ENCODE data around the gene LPAR1. TPM values are rescaled to one million over a fixed set of nuclear protein-coding genes. Genes with fewer than 3 reads are reported as not detected.

The LPAR1 gene
- total RNA-seq, 1 experiment from 2014 or later, result 11.0 TPM

- in situ Hi-C loops (cut with HindIII; ENCODE audit: low pct_unique_long_range_greater_than_20kb, low sequenced_read_pairs), result no loop called here
- CTCF ChIA-PET, result no interaction called here
- Histone ChIP-seq H3K36me3 (ENCODE audit: control insufficient read depth, insufficient read depth, low read length) (no peaks in the 10 kb centered on the region), H3K4me3 (ENCODE audit: low read depth in 2 of 2, low read length in 2 of 2) (no peak overlapping the region), H3K9me3 (ENCODE audit: control insufficient read depth, insufficient read depth, low read depth, low read length) (no peaks in the 10 kb centered on the region), H3K27ac (ENCODE audit: low read length) (no peak overlapping the region), H3K27me3 (ENCODE audit: control insufficient read depth, insufficient read depth, low read length) (no peaks in the 10 kb centered on the region), H3K4me1 (ENCODE audit: control insufficient read depth, insufficient read depth, low read length) (no peaks in the 10 kb centered on the region)
- intact Hi-C loops (cut with micrococcal nuclease; ENCODE audit: unreplicated experiment), result no loop called here
- DNase-seq (ENCODE audit: low read depth, low spot score) (no peak), ATAC-seq (no peak)
- TF ChIP-seq TCF7L2 (IDR thresholded peaks at IDR 0.05; ENCODE audit: low read depth, low read length), result no peak
- POLR2A ChIA-PET, result no interaction called here
- no TSS peak for BruUV-seq (replicated peaks)
Observed at GRCh38 chr9:111063332-111063731, 25.1 kb upstream of the LPAR1 start.

- TF ChIP-seq POLR2AphosphoS5 (IDR thresholded peaks at IDR 0.05; ENCODE audit: low read depth, low read length) (no peak), SIN3A (IDR thresholded peaks at IDR 0.05; ENCODE audit: borderline replicate concordance, insufficient read depth, low read depth, low read length) (no peak), TCF7L2 (IDR thresholded peaks at IDR 0.05; ENCODE audit: low read depth, low read length) (no peak), CTCF (IDR thresholded peaks at IDR 0.05) (no peak), REST (IDR thresholded peaks at IDR 0.05; ENCODE audit: insufficient read depth in 1 of 2, low read depth in 2 of 2, low read length in 1 of 2) (no peak)
- Histone ChIP-seq H3K4me1 (ENCODE audit: control insufficient read depth, insufficient read depth, low read length) (no peaks in the 10 kb centered on the region), H3K4me3 (ENCODE audit: low read depth in 2 of 2, low read length in 2 of 2) (no peak overlapping the region), H3K27ac (ENCODE audit: low read length) (no peak overlapping the region), H3K9me3 (ENCODE audit: control insufficient read depth, insufficient read depth, low read depth, low read length) (no peaks in the 10 kb centered on the region), H3K36me3 (ENCODE audit: control insufficient read depth, insufficient read depth, low read length) (no peaks in the 10 kb centered on the region), H3K27me3 (ENCODE audit: control insufficient read depth, insufficient read depth, low read length) (no peaks in the 10 kb centered on the region)
- no TSS peak for BruUV-seq (replicated peaks)
- ChIA-PET POLR2A (no interaction called here), CTCF (no interaction called here)
- DNase-seq (ENCODE audit: low read depth, low spot score), result no peak
- in situ Hi-C loops (cut with HindIII; ENCODE audit: low pct_unique_long_range_greater_than_20kb, low sequenced_read_pairs), result no loop called here
- ATAC-seq, result no peak
- intact Hi-C loops (cut with micrococcal nuclease; ENCODE audit: unreplicated experiment), result no loop called here
Observed at GRCh38 chr9:111058166-111058565, 19.9 kb upstream of the LPAR1 start.

- no TSS peak for BruUV-seq (replicated peaks)
- Histone ChIP-seq H3K36me3 (ENCODE audit: control insufficient read depth, insufficient read depth, low read length) (no peaks in the 10 kb centered on the region), H3K27ac (ENCODE audit: low read length) (no peak overlapping the region), H3K4me1 (ENCODE audit: control insufficient read depth, insufficient read depth, low read length) (no peaks in the 10 kb centered on the region), H3K4me3 (ENCODE audit: low read depth in 2 of 2, low read length in 2 of 2) (no peak overlapping the region), H3K27me3 (ENCODE audit: control insufficient read depth, insufficient read depth, low read length) (no peaks in the 10 kb centered on the region), H3K9me3 (ENCODE audit: control insufficient read depth, insufficient read depth, low read depth, low read length) (no peaks in the 10 kb centered on the region)
- ChIA-PET POLR2A (interaction anchor here (0.6 kb wide), 1 partner anchor 20 kb away, joined by 8 read pairs; no protein-coding TSS in a partner anchor), CTCF (no interaction called here)
- in situ Hi-C loops (cut with HindIII; ENCODE audit: low pct_unique_long_range_greater_than_20kb, low sequenced_read_pairs) (no loop called here), intact Hi-C loops (cut with micrococcal nuclease; ENCODE audit: unreplicated experiment) (no loop called here)
- ATAC-seq (no peak), DNase-seq (ENCODE audit: low read depth, low spot score) (no peak)
- TF ChIP-seq CTCF (IDR thresholded peaks at IDR 0.05) (no peak), SIN3A (IDR thresholded peaks at IDR 0.05; ENCODE audit: borderline replicate concordance, insufficient read depth, low read depth, low read length) (no peak), TCF7L2 (IDR thresholded peaks at IDR 0.05; ENCODE audit: low read depth, low read length) (no peak), REST (IDR thresholded peaks at IDR 0.05; ENCODE audit: insufficient read depth in 1 of 2, low read depth in 2 of 2, low read length in 1 of 2) (no peak), POLR2AphosphoS5 (IDR thresholded peaks at IDR 0.05; ENCODE audit: low read depth, low read length) (no peak)
Observed at GRCh38 chr9:111056538-111056937, 18.3 kb upstream of the LPAR1 start.

Data from Panc1 (cell line).